Neural cell (in vitro differentiated cells): ENCODE results near the gene KRT85. TPM values are rescaled to one million over a fixed set of nuclear protein-coding genes. Genes with fewer than 3 reads are reported as not detected.

Experiments
- H2AFZ ChIP-seq: fragments of 200-600, 300-800 bp; sonication (generic), shearing (Covaris generic); 2 replicates; pipeline ENCODE4 v1.6.0; 2014; ENCODE audit warnings: low read depth, mild to moderate bottlenecking, antibody characterized with exemption, low read length, moderate library complexity
- H3F3A ChIP-seq: fragments of 200-600 bp; shearing (Covaris generic); 2 replicates; pipeline ENCODE4 v1.6.1; 2016; ENCODE audit warnings: mild to moderate bottlenecking, moderate library complexity, mixed read lengths, antibody characterized with exemption, low read length; ENCODE audit not compliant: insufficient read depth, poor library complexity, severe bottlenecking
- H3K27ac ChIP-seq: fragments of 200-600, 300-800 bp; sonication (generic), shearing (Covaris generic); 2 replicates; pipeline ENCODE4 v1.5.1; 2014; ENCODE audit warnings: mild to moderate bottlenecking, low read length, moderate library complexity
- H3K27me3 ChIP-seq: fragments of 300-800, 200-600 bp; sonication (generic), shearing (Covaris generic); 2 replicates; pipeline ENCODE4 v1.6.0; 2014; ENCODE audit warnings: mild to moderate bottlenecking, low read depth, low read length, moderate library complexity; ENCODE audit not compliant: insufficient read depth
- H3K36me3 ChIP-seq: fragments of 300-800, 200-600 bp; sonication (generic), shearing (Covaris generic); 2 replicates; pipeline ENCODE4 v1.5.1; 2014; ENCODE audit warnings: mild to moderate bottlenecking, antibody characterized with exemption, low read length, moderate library complexity; ENCODE audit not compliant: insufficient read depth
- H3K4me2 ChIP-seq: fragments of 300-800, 200-600 bp; sonication (generic), shearing (Covaris generic); 2 replicates; pipeline ENCODE4 v1.6.0; 2014; ENCODE audit warnings: mild to moderate bottlenecking, low read length
- H3K4me3 ChIP-seq: fragments of 300-800, 200-600 bp; sonication (generic), shearing (Covaris generic); 2 replicates; pipeline ENCODE4 v1.5.1; 2014; ENCODE audit warnings: mild to moderate bottlenecking, low read length, moderate library complexity
- H3K79me2 ChIP-seq: fragments of 200-600 bp; shearing (Covaris generic); replicated peaks from 2 replicates; pipeline ENCODE4 v1.6.0; 2014; ENCODE audit warnings: mild to moderate bottlenecking, low read length, moderate library complexity; ENCODE audit not compliant: insufficient read depth
- H3K9ac ChIP-seq: fragments of 300-800, 200-600 bp; sonication (generic), shearing (Covaris generic); 2 replicates; pipeline ENCODE4 v1.6.1; 2016; ENCODE audit warnings: mild to moderate bottlenecking, low read length, mixed read lengths
- H3K9me2 ChIP-seq: fragments of 200-600 bp; shearing (Covaris generic); 2 replicates; pipeline ENCODE4 v1.6.1; 2016; ENCODE audit warnings: mild to moderate bottlenecking, low read length, mixed read lengths; ENCODE audit not compliant: insufficient read depth
- H3K9me3 ChIP-seq: fragments of 200-600, 300-800 bp; sonication (generic), shearing (Covaris generic); 2 replicates; pipeline ENCODE4 v1.6.1; 2016; ENCODE audit warnings: mild to moderate bottlenecking, mixed run types, low read length, moderate library complexity, mixed read lengths
- H4K20me1 ChIP-seq: fragments of 200-600 bp; shearing (Covaris generic); 2 replicates; pipeline ENCODE4 v1.6.1; 2016; ENCODE audit warnings: mild to moderate bottlenecking, mixed run types; ENCODE audit not compliant: insufficient read depth
- EP300 ChIP-seq: fragments of 450-650 bp; conservative IDR thresholded peaks from 2 replicates; pipeline ENCODE4 v1.6.1; 2014; ENCODE audit warnings: antibody characterized with exemption, mild to moderate bottlenecking, moderate library complexity; ENCODE audit not compliant: poor library complexity, severe bottlenecking
- EZH2 ChIP-seq: fragments of 200-600, 300-800 bp; shearing (Covaris generic), sonication (generic); IDR thresholded peaks from 2 replicates; pipeline ENCODE4 v1.6.1; 2014; ENCODE audit warnings: antibody characterized with exemption, low read length, borderline replicate concordance, mild to moderate bottlenecking; ENCODE audit not compliant: insufficient read depth, poor library complexity, severe bottlenecking
- MXI1 ChIP-seq: fragments of 450-650 bp; conservative IDR thresholded peaks from 2 replicates; pipeline ENCODE4 v1.6.1; 2014; ENCODE audit warnings: antibody characterized with exemption, mild to moderate bottlenecking; ENCODE audit not compliant: poor library complexity, severe bottlenecking
- POLR2AphosphoS5 ChIP-seq: IDR thresholded peaks from 2 replicates; pipeline ENCODE4 v1.6.1; 2012
- RAD21 ChIP-seq: fragments of 450-650 bp; conservative IDR thresholded peaks from 2 replicates; pipeline ENCODE4 v1.6.1; 2014; ENCODE audit warnings: antibody characterized with exemption, mild to moderate bottlenecking, moderate library complexity
- SMC3 ChIP-seq: fragments of 450-650 bp; conservative IDR thresholded peaks from 2 replicates; pipeline ENCODE4 v1.6.1; 2014; ENCODE audit warnings: antibody characterized with exemption, mild to moderate bottlenecking, moderate library complexity; ENCODE audit not compliant: poor library complexity
- TAF1 ChIP-seq: IDR thresholded peaks from 2 replicates; pipeline ENCODE4 v1.6.1; 2012; ENCODE audit warnings: low read depth
- polyA plus RNA-seq: library from polyadenylated mRNA; depleted of rRNA; stranded (reverse); fragments of >200 nt; gene quantifications from 2 replicates; pipeline ENCODE4 v1.2.3, GENCODE V29; 2014
- TF ChIP-seq, protein P1 (sequence below): fragments of 450-650 bp; IDR thresholded peaks from 2 replicates; pipeline ENCODE4 v1.5.1; 2014; ENCODE audit warnings: antibody characterized with exemption, mild to moderate bottlenecking, moderate library complexity; ENCODE audit not compliant: poor library complexity, severe bottlenecking
- TF ChIP-seq, protein P2 (sequence below): IDR thresholded peaks from 2 replicates; pipeline ENCODE4 v1.6.1; 2012; ENCODE audit warnings: borderline replicate concordance

The KRT85 gene
- polyA plus RNA-seq, 1 donor from 2014 or later: not detected

DNA sequence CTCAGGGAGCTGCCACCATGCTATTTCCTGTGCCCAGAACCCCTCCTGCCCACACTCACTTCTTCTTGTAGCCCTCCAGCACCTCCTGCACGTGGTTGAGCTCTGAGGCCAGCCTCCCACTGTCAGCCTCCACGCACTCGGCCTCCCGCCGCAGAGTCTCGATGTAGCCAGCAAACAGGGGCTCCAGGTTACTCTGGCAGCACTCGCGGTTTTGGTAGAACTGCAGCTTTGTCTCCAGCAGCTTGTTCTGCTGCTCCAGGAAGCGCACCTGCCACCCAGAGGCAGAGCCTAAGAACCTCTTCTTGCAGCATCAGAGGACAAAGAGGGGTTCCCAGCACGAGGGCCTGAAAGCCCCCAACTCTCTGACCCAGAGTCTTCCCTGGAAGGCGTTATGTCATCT is 48.2 kb downstream of the KRT85 start:
- no peak overlapping the region for H3K4me3 ChIP-seq
- H3K79me2 ChIP-seq: no peaks in the 10 kb centered on the region
- H3K27me3 ChIP-seq: no peaks in the 10 kb centered on the region
- no peaks in the 10 kb centered on the region for H3F3A ChIP-seq
- H3K9ac ChIP-seq: no peak overlapping the region
- no peak for TF ChIP-seq TAF1
- no peak for TF ChIP-seq RAD21
- no peak for TF ChIP-seq MXI1
- TF ChIP-seq SMC3: no peak
- TF ChIP-seq EP300: no peak
- TF ChIP-seq, protein P1, sequence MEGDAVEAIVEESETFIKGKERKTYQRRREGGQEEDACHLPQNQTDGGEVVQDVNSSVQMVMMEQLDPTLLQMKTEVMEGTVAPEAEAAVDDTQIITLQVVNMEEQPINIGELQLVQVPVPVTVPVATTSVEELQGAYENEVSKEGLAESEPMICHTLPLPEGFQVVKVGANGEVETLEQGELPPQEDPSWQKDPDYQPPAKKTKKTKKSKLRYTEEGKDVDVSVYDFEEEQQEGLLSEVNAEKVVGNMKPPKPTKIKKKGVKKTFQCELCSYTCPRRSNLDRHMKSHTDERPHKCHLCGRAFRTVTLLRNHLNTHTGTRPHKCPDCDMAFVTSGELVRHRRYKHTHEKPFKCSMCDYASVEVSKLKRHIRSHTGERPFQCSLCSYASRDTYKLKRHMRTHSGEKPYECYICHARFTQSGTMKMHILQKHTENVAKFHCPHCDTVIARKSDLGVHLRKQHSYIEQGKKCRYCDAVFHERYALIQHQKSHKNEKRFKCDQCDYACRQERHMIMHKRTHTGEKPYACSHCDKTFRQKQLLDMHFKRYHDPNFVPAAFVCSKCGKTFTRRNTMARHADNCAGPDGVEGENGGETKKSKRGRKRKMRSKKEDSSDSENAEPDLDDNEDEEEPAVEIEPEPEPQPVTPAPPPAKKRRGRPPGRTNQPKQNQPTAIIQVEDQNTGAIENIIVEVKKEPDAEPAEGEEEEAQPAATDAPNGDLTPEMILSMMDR: no peak
- TF ChIP-seq EZH2: no peak
- TF ChIP-seq, protein P2, sequence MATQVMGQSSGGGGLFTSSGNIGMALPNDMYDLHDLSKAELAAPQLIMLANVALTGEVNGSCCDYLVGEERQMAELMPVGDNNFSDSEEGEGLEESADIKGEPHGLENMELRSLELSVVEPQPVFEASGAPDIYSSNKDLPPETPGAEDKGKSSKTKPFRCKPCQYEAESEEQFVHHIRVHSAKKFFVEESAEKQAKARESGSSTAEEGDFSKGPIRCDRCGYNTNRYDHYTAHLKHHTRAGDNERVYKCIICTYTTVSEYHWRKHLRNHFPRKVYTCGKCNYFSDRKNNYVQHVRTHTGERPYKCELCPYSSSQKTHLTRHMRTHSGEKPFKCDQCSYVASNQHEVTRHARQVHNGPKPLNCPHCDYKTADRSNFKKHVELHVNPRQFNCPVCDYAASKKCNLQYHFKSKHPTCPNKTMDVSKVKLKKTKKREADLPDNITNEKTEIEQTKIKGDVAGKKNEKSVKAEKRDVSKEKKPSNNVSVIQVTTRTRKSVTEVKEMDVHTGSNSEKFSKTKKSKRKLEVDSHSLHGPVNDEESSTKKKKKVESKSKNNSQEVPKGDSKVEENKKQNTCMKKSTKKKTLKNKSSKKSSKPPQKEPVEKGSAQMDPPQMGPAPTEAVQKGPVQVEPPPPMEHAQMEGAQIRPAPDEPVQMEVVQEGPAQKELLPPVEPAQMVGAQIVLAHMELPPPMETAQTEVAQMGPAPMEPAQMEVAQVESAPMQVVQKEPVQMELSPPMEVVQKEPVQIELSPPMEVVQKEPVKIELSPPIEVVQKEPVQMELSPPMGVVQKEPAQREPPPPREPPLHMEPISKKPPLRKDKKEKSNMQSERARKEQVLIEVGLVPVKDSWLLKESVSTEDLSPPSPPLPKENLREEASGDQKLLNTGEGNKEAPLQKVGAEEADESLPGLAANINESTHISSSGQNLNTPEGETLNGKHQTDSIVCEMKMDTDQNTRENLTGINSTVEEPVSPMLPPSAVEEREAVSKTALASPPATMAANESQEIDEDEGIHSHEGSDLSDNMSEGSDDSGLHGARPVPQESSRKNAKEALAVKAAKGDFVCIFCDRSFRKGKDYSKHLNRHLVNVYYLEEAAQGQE: no peak
- no peak for TF ChIP-seq POLR2AphosphoS5
- H3K27ac ChIP-seq: no peak overlapping the region
- no peaks in the 10 kb centered on the region for H4K20me1 ChIP-seq
- no peaks in the 10 kb centered on the region for H3K9me3 ChIP-seq
- no peaks in the 10 kb centered on the region for H3K9me2 ChIP-seq
- H3K4me2 ChIP-seq: no peak overlapping the region
- H3K36me3 ChIP-seq: no peaks in the 10 kb centered on the region
- H2AFZ ChIP-seq: no peak overlapping the region

DNA sequence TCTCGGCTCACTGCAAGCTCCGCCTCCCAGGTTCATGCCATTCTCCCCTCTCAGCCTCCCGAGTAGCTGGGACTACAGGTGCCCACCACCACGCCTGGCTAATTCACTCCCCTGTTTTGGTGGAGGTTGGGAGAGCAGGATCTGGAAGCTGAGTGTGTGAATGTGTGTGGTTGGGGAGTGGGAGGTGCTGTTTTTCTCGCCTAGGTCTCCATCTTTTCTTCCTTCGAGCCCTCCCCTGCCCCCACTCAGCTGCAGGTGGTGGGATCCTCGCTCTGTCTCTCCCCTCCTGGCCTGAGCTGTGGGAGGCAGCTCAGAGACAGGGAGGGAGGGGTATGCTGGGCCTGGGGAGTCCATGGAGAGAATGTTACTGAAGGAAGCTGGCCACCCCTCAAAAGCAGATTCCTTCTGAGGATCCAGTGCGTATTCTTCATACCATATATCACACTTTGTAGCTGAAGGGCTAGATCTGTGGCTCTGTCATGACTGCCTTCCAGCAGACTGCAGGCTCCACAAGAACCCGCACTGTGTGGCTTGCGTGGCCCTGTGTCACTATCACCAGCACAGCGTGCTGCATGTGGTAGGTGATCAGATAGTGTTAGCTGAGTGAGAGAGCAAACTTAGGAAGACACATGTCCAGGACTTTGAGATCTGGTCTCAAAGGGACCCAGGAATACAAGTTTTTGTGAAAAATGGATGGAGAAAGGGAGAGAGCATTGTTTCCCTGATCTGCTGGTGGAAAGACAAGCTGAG is 48.9 kb downstream of the KRT85 start:
- no peak overlapping the region for H3K4me3 ChIP-seq
- H3K79me2 ChIP-seq: no peaks in the 10 kb centered on the region
- no peak for TF ChIP-seq MXI1
- TF ChIP-seq TAF1: no peak
- TF ChIP-seq POLR2AphosphoS5: no peak
- no peak for TF ChIP-seq RAD21
- TF ChIP-seq EZH2: no peak
- TF ChIP-seq, protein P1: no peak
- TF ChIP-seq, protein P2: no peak
- no peak for TF ChIP-seq SMC3
- TF ChIP-seq EP300: no peak
- H3K27ac ChIP-seq: no peak overlapping the region
- no peaks in the 10 kb centered on the region for H3K9me2 ChIP-seq
- H3K4me2 ChIP-seq: no peak overlapping the region
- H3F3A ChIP-seq: no peaks in the 10 kb centered on the region
- H3K9ac ChIP-seq: no peak overlapping the region
- H4K20me1 ChIP-seq: no peaks in the 10 kb centered on the region
- H3K36me3 ChIP-seq: no peaks in the 10 kb centered on the region
- H3K27me3 ChIP-seq: no peaks in the 10 kb centered on the region
- no peaks in the 10 kb centered on the region for H3K9me3 ChIP-seq
- H2AFZ ChIP-seq: no peak overlapping the region
